ENCODE results near the gene FIGNL2. TPM values are rescaled to one million over a fixed set of nuclear protein-coding genes. Genes with fewer than 3 reads are reported as not detected.
A peak's percentile ranks its signal among the peaks of the same experiment; 100 is the strongest.

Gene FIGNL2
- total RNA-seq, 1 donor from 2014 or later, result 0.72 TPM

- peak; percentile 59 for DNase-seq
Observed at GRCh38 chr12:51855586-51856428, 7.3 kb upstream of the FIGNL2 start.

GRCh38 chr12:51852404-51853137, 4.1 kb upstream of the FIGNL2 start:
- DNase-seq, result no peak

- no peak for DNase-seq
Observed at GRCh38 chr12:51851413-51852124, 3.1 kb upstream of the FIGNL2 start.

- DNase-seq, result no peak
Observed at GRCh38 chr12:51850965-51851299, 2.4 kb upstream of the FIGNL2 start.

- DNase-seq, result no peak
Observed at GRCh38 chr12:51850081-51850964, 1.8 kb upstream of the FIGNL2 start.

- peak; percentile 49 for DNase-seq
Observed at GRCh38 chr12:51848841-51849735, 570 bp upstream of the FIGNL2 start.

- no peak for DNase-seq
Observed at GRCh38 chr12:51847643-51848325, 734 bp downstream of the FIGNL2 start.

- peak; percentile 58 for DNase-seq
Observed at GRCh38 chr12:51846911-51847642, 1.4 kb downstream of the FIGNL2 start.

GRCh38 chr12:51846271-51846691, 2.2 kb downstream of the FIGNL2 start:
- no peak for DNase-seq

GRCh38 chr12:51845482-51845881, 3.0 kb downstream of the FIGNL2 start:
- no peak for DNase-seq

GRCh38 chr12:51844854-51845253, 3.7 kb downstream of the FIGNL2 start:
- no peak for DNase-seq

- DNase-seq, result peak; percentile 62
Observed at GRCh38 chr12:51841727-51842126, 6.8 kb downstream of the FIGNL2 start.

- DNase-seq, result no peak
Observed at GRCh38 chr12:51840966-51841365, 7.6 kb downstream of the FIGNL2 start.

GRCh38 chr12:51839310-51839947, 9.1 kb downstream of the FIGNL2 start:
- no peak for DNase-seq

- DNase-seq, result no peak
Observed at GRCh38 chr12:51838762-51839161, 9.8 kb downstream of the FIGNL2 start.

GRCh38 chr12:51838036-51838435, 10.5 kb downstream of the FIGNL2 start:
- DNase-seq, result no peak

GRCh38 chr12:51837286-51837685, 11.2 kb downstream of the FIGNL2 start:
- DNase-seq, result no peak

GRCh38 chr12:51836827-51837173, 11.7 kb downstream of the FIGNL2 start:
- no peak for DNase-seq

All from tongue (tissue), 2 donors.